WERI-Rb-1 (cell line): ENCODE data around the gene TNFAIP8L1.

Experiments used
- DNase-seq: peaks from one replicate; pipeline ENCODE4 v3.0.0-alpha.2; 2020
- H3K27ac ChIP-seq: fragments of 250-450 bp; sonication (Bioruptor Pico); 2 replicates; pipeline ENCODE4 v1.5.1; 2020; ENCODE audit warnings: mild to moderate bottlenecking, moderate library complexity
- H3K27me3 ChIP-seq: fragments of 250-450 bp; sonication (Bioruptor Pico); 2 replicates; pipeline ENCODE4 v1.5.1; 2021; ENCODE audit warnings: mild to moderate bottlenecking, low read depth, moderate library complexity; ENCODE audit not compliant: insufficient read depth, severe bottlenecking
- H3K36me3 ChIP-seq: fragments of 250-450 bp; sonication (Bioruptor Pico); 2 replicates; pipeline ENCODE4 v1.5.1; 2020; ENCODE audit warnings: mild to moderate bottlenecking, moderate library complexity
- H3K4me3 ChIP-seq: 2 replicates; pipeline ENCODE4 v1.5.1; 2011; ENCODE audit warnings: low read depth, mild to moderate bottlenecking, control low read depth, low read length
- H3K9me3 ChIP-seq: fragments of 250-450 bp; sonication (Bioruptor Pico); 2 replicates; pipeline ENCODE4 v1.5.1; 2021; ENCODE audit warnings: mild to moderate bottlenecking, moderate library complexity; ENCODE audit not compliant: severe bottlenecking
- TF ChIP-seq, protein P1 (sequence below): IDR thresholded peaks from 2 replicates; pipeline ENCODE4 v1.5.1; 2011; ENCODE audit warnings: low read depth, mild to moderate bottlenecking, control low read depth, inconsistent platforms, low read length

Gene TNFAIP8L1

DNA sequence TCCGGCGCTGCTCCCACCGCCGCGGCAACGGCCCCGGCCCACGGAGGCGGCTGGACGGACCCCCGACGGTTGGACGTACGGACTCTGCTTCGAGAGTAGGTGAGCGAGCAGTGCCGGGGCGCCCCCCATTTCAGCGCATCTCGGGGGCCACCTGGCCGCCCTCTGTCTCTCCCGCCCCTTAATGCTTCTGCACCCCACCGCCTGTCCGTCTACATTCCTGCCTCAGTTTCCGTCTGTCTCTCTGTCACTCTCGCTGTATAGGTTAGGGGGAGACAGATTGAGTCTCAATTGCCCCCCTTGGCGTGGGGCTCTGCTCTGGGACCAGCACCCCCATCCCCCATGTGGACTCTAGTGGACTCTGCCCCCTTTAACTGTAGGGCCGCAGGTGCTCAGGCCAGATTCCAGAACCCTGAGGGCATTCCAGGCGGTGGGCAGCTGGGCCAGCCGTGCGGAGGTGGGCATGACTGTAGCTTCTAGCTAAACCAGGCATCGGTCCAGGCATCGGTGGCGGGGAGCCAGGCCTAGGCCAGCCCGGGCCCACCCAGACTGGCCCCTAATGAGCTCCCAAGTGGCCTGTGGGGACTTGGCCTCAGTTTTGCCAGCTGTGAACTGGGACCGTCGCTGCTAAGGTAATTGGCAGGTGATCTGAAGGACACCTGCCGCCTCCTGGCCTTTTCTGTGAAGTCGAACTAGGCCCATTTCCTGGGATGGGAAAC is 373 bp downstream of the TNFAIP8L1 start:
- TF ChIP-seq, protein P1, sequence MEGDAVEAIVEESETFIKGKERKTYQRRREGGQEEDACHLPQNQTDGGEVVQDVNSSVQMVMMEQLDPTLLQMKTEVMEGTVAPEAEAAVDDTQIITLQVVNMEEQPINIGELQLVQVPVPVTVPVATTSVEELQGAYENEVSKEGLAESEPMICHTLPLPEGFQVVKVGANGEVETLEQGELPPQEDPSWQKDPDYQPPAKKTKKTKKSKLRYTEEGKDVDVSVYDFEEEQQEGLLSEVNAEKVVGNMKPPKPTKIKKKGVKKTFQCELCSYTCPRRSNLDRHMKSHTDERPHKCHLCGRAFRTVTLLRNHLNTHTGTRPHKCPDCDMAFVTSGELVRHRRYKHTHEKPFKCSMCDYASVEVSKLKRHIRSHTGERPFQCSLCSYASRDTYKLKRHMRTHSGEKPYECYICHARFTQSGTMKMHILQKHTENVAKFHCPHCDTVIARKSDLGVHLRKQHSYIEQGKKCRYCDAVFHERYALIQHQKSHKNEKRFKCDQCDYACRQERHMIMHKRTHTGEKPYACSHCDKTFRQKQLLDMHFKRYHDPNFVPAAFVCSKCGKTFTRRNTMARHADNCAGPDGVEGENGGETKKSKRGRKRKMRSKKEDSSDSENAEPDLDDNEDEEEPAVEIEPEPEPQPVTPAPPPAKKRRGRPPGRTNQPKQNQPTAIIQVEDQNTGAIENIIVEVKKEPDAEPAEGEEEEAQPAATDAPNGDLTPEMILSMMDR, result no peak
- Histone ChIP-seq H3K4me3 (peak overlapping the region; percentile 64), H3K9me3 (no peaks in the 10 kb centered on the region), H3K36me3 (no peaks in the 10 kb centered on the region), H3K27me3 (no peaks in the 10 kb centered on the region), H3K27ac (no peak overlapping the region)
- DNase-seq, result no peak

- H3K27ac ChIP-seq, result no peak overlapping the region
- DNase-seq, result no peak
- TF ChIP-seq, protein P1, result no peak
These were observed 1.1 kb downstream of the TNFAIP8L1 start for GRCh38 chr19:4640247-4641000.

GRCh38 chr19:4641132-4641531 is 1.8 kb downstream of the TNFAIP8L1 start:
- H3K4me3 ChIP-seq, result no peak overlapping the region
- DNase-seq, result no peak
- no peaks in the 10 kb centered on the region for H3K36me3 ChIP-seq
- TF ChIP-seq, protein P1, result no peak
- H3K9me3 ChIP-seq, result no peaks in the 10 kb centered on the region
- no peak overlapping the region for H3K27ac ChIP-seq
- H3K27me3 ChIP-seq, result no peaks in the 10 kb centered on the region

More at GRCh38 chr19:4640247-4641000, 1.1 kb downstream of the TNFAIP8L1 start:
- Histone ChIP-seq H3K36me3 (no peaks in the 10 kb centered on the region), H3K4me3 (no peak overlapping the region), H3K9me3 (no peaks in the 10 kb centered on the region), H3K27me3 (no peaks in the 10 kb centered on the region)

DNA sequence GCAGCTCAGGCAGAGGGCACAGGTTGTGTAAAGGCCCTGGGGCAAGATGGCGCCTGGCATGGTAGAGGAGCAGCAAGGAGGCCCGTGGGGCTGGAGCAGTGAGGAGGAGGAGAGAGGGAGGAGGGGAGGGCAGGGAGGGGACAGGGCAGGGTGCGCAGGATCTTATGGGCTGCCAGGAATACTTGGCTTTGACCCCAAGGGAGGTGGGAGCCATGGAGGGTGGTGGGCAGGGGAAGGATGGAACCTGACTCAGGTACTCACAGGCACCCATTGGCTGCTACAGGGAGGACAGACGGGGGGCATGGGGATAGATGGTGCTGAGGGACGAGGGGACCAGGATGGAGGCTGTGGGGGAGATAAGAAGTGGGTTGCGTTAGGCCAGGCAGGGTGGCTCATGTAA is 3.3 kb downstream of the TNFAIP8L1 start:
- Histone ChIP-seq H3K9me3 (no peaks in the 10 kb centered on the region), H3K36me3 (no peaks in the 10 kb centered on the region), H3K27me3 (no peaks in the 10 kb centered on the region), H3K4me3 (no peak overlapping the region), H3K27ac (no peak overlapping the region)
- DNase-seq, result no peak
- TF ChIP-seq, protein P1, result no peak

- H3K36me3 ChIP-seq, result no peaks in the 10 kb centered on the region
- H3K9me3 ChIP-seq, result no peaks in the 10 kb centered on the region
- no peaks in the 10 kb centered on the region for H3K27me3 ChIP-seq
- TF ChIP-seq, protein P1, result no peak
- no peak for DNase-seq
- no peak overlapping the region for H3K27ac ChIP-seq
- no peak overlapping the region for H3K4me3 ChIP-seq
These were observed 6.4 kb downstream of the TNFAIP8L1 start for GRCh38 chr19:4645718-4646117.
